ENCODE data around the gene CASP2. TPM values are rescaled to one million over a fixed set of nuclear protein-coding genes. Genes with fewer than 3 reads are reported as not detected.

Gene CASP2
- total RNA-seq, 1 donor from 2014 or later: 39.8 TPM

DNA sequence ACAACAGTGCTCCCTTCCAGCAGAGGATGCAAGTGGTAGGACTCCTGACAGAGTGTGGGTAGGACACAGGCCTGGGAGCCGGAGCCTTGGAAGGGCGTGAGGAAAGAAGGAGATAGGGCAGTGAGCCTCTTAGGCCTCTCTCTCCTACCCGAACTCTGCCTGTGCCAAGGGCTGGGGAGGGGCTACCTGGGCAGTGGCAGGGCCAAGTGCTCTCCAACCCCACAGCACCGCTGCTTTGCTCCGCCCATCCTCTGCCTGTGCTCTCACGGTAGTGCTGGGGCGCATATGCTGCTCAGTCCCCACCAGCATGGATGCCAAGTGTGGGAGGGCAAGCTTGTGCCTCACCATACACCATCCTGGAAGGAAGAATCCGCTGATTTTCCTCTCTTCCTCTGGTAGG is 66.8 kb downstream of the CASP2 start:
- no peak overlapping the region for H3K27ac ChIP-seq
- Mint-ChIP-seq H3K27ac (no peak overlapping the region), H3K36me3 (peaks cover 36% of the 10 kb centered on the region)

GRCh38 chr7:143355450-143356385 is 67.6 kb downstream of the CASP2 start:
- Histone ChIP-seq H3K27me3 (no peaks in the 10 kb centered on the region), H4K20me1 (ENCODE audit: low read depth) (peaks cover 24% of the 10 kb centered on the region), H3K9ac (no peak overlapping the region), H3K4me1 (peaks cover 23% of the 10 kb centered on the region), H3K79me2 (ENCODE audit: low read depth) (no peaks in the 10 kb centered on the region), H3K36me3 (no peaks in the 10 kb centered on the region), H3K9me3 (ENCODE audit: low read depth) (no peaks in the 10 kb centered on the region), H3K27ac (no peak overlapping the region), H3F3A (ENCODE audit: low read depth) (peaks cover 19% of the 10 kb centered on the region), H2AFZ (replicated peaks) (no peak overlapping the region), H3K4me3 (no peak overlapping the region), H3K4me2 (no peak overlapping the region)
- no peak overlapping the region for H3K4me3 Mint-ChIP-seq
- no peak overlapping the region for H3K27ac Mint-ChIP-seq
- H3K9me3 Mint-ChIP-seq: no peaks in the 10 kb centered on the region
- H3K27me3 Mint-ChIP-seq (ENCODE audit: insufficient read depth, low read depth): peaks cover 7% of the 10 kb centered on the region
- no peak for DNase-seq (ENCODE audit: low spot score)
- TF ChIP-seq EZH2phosphoT487 (IDR thresholded peaks at IDR 0.05): no peak
- TF ChIP-seq EZH2 (IDR thresholded peaks at IDR 0.05): no peak
- no peak for TF ChIP-seq CTCF (IDR thresholded peaks at IDR 0.05)
- peaks cover 30% of the 10 kb centered on the region for H3K4me1 Mint-ChIP-seq
- peaks cover 39% of the 10 kb centered on the region for H3K36me3 Mint-ChIP-seq

More for the DNA sequence above, 66.8 kb downstream of the CASP2 start:
- Mint-ChIP-seq H3K9me3 (no peaks in the 10 kb centered on the region), H3K4me1 (peaks cover 25% of the 10 kb centered on the region), H3K27me3 (ENCODE audit: insufficient read depth, low read depth) (peaks cover 6% of the 10 kb centered on the region), H3K4me3 (no peak overlapping the region)
- Histone ChIP-seq H3K9me3 (ENCODE audit: low read depth) (no peaks in the 10 kb centered on the region), H3K36me3 (no peaks in the 10 kb centered on the region), H3K4me1 (peaks cover 19% of the 10 kb centered on the region), H3K79me2 (ENCODE audit: low read depth) (no peaks in the 10 kb centered on the region), H3F3A (ENCODE audit: low read depth) (peaks cover 18% of the 10 kb centered on the region), H3K4me2 (no peak overlapping the region), H4K20me1 (ENCODE audit: low read depth) (peaks cover 24% of the 10 kb centered on the region), H3K9ac (no peak overlapping the region), H2AFZ (replicated peaks) (no peak overlapping the region), H3K4me3 (no peak overlapping the region), H3K27me3 (no peaks in the 10 kb centered on the region)
- no peak for DNase-seq (ENCODE audit: low spot score)
- TF ChIP-seq EZH2phosphoT487 (IDR thresholded peaks at IDR 0.05) (no peak), EZH2 (IDR thresholded peaks at IDR 0.05) (no peak), CTCF (IDR thresholded peaks at IDR 0.05) (no peak)

- Mint-ChIP-seq H3K4me1 (peaks cover 28% of the 10 kb centered on the region), H3K27ac (no peak overlapping the region), H3K4me3 (no peak overlapping the region), H3K36me3 (peaks cover 39% of the 10 kb centered on the region), H3K9me3 (no peaks in the 10 kb centered on the region), H3K27me3 (ENCODE audit: insufficient read depth, low read depth) (peaks cover 4% of the 10 kb centered on the region)
- Histone ChIP-seq H3K4me2 (no peak overlapping the region), H3K27me3 (no peaks in the 10 kb centered on the region), H2AFZ (replicated peaks) (no peak overlapping the region), H3K9ac (no peak overlapping the region), H3K4me1 (peaks cover 27% of the 10 kb centered on the region), H4K20me1 (ENCODE audit: low read depth) (peaks cover 24% of the 10 kb centered on the region), H3K79me2 (ENCODE audit: low read depth) (no peaks in the 10 kb centered on the region), H3K9me3 (ENCODE audit: low read depth) (no peaks in the 10 kb centered on the region), H3K4me3 (no peak overlapping the region), H3K36me3 (no peaks in the 10 kb centered on the region), H3K27ac (no peak overlapping the region), H3F3A (ENCODE audit: low read depth) (peaks cover 23% of the 10 kb centered on the region)
- no peak for TF ChIP-seq EZH2 (IDR thresholded peaks at IDR 0.05)
- TF ChIP-seq EZH2phosphoT487 (IDR thresholded peaks at IDR 0.05): no peak
- no peak for TF ChIP-seq CTCF (IDR thresholded peaks at IDR 0.05)
- DNase-seq (ENCODE audit: low spot score): no peak
Observed at GRCh38 chr7:143356414-143357050, 68.4 kb downstream of the CASP2 start.

Small RNAs within 50 kb of the gene (small RNA-seq; reads per million reads assigned to genes)
- gene RN7SL481P (not detected), gene RN7SL535P (not detected)

Other genes starting within 250 kb of the CASP2 start
- gene OR6V1, start 236.0 kb upstream of the CASP2 start, total RNA-seq (ENCODE audit: low replicate concordance): not detected in 2 replicates
- not detected in 2 replicates for gene PIP, start 156.3 kb upstream of the CASP2 start, total RNA-seq (ENCODE audit: low replicate concordance)
- gene TAS2R39, start 104.9 kb upstream of the CASP2 start, total RNA-seq (ENCODE audit: low replicate concordance): not detected in 2 replicates
- gene TAS2R40, start 66.3 kb upstream of the CASP2 start, total RNA-seq (ENCODE audit: low replicate concordance): not detected in 2 replicates
- 45.3 and 61.6 TPM in 2 replicates for gene GSTK1, start 24.9 kb upstream of the CASP2 start, total RNA-seq (ENCODE audit: low replicate concordance)
- gene TMEM139, start 3.4 kb upstream of the CASP2 start, total RNA-seq (ENCODE audit: low replicate concordance): 0.94 and 5.4 TPM in 2 replicates
- gene CLCN1, start 27.8 kb downstream of the CASP2 start, total RNA-seq (ENCODE audit: low replicate concordance): not detected in 2 replicates
- gene FAM131B, start 74.4 kb downstream of the CASP2 start, total RNA-seq (ENCODE audit: low replicate concordance): 20.1 and 46.5 TPM in 2 replicates
- gene ZYX, start 93.0 kb downstream of the CASP2 start, total RNA-seq (ENCODE audit: low replicate concordance): 5.2 and 21.5 TPM in 2 replicates
- gene EPHA1, start 120.5 kb downstream of the CASP2 start, total RNA-seq (ENCODE audit: low replicate concordance): 4.1 and 6.0 TPM in 2 replicates
- gene TAS2R60, start 155.1 kb downstream of the CASP2 start, total RNA-seq (ENCODE audit: low replicate concordance): not detected in 2 replicates
- gene TAS2R41, start 189.5 kb downstream of the CASP2 start, total RNA-seq (ENCODE audit: low replicate concordance): not detected in 2 replicates

Data from neural progenitor cell (in vitro differentiated cells).